Measurements from ENCODE around the gene ELP1. TPM values are rescaled to one million over a fixed set of nuclear protein-coding genes. Genes with fewer than 3 reads are reported as not detected.

ELP1 gene
- total RNA-seq (32.9 and 41.9 TPM in 2 replicates), polyA plus RNA-seq (18.7 and 21.7 TPM in 2 replicates), polyA minus RNA-seq (ENCODE audit: low replicate concordance) (14.2 and 19.6 TPM in 2 replicates)
- polyA plus RNA-seq (2012): 16.4 and 22.7 TPM in 2 replicates

- Histone ChIP-seq H3K79me2 (ENCODE audit: control insufficient read depth, insufficient read depth, low read length) (peaks cover 19% of the 10 kb centered on the region), H3K9ac (ENCODE audit: insufficient read depth, low read length) (peak within 1 kb of the TSS; percentile 86)
- TF ChIP-seq EZH2 (IDR thresholded peaks at IDR 0.05; ENCODE audit: low read length, missing control alignments) (no peak), CTCF (conservative IDR thresholded peaks at IDR 0.05 in 1 of 2, IDR thresholded peaks at IDR 0.05 in 1 of 2; ENCODE audit: low read depth in 1 of 2, low read length in 2 of 2) (peak; percentile 38 to 39)
Observed at GRCh38 chr9:108933718-108934322, at the start of gene ELP1. ELP1 (minus strand) TSS chr9:108934124; CDS start chr9:108931146, 2,978 bp downstream.

GRCh38 chr9:108980893-108981292, 47.0 kb upstream of the ELP1 start:
- TF ChIP-seq CTCF (conservative IDR thresholded peaks at IDR 0.05 in 1 of 2, IDR thresholded peaks at IDR 0.05 in 1 of 2; ENCODE audit: low read depth in 1 of 2, low read length in 2 of 2) (no peak), EZH2 (IDR thresholded peaks at IDR 0.05; ENCODE audit: low read length, missing control alignments) (no peak)
- H3K36me3 ChIP-seq (ENCODE audit: control insufficient read depth, insufficient read depth, low read length): peaks cover 12% of the 10 kb centered on the region
- no peak for DNase-seq (ENCODE audit: low read depth in 2 of 2)

More at GRCh38 chr9:108933718-108934322, at the start of gene ELP1:
- Histone ChIP-seq H4K20me1 (ENCODE audit: control insufficient read depth, extremely low read depth, insufficient read depth, low read length) (no peaks in the 10 kb centered on the region), H3K4me3 (replicated peaks in 1 of 4; ENCODE audit: control extremely low read depth in 1 of 4, insufficient read depth in 1 of 4, low read depth in 3 of 4, low read length in 4 of 4) (peak within 1 kb of the TSS; percentile 76 to 94 (median 92)), H3K4me2 (ENCODE audit: extremely low read depth, insufficient read depth, low read length) (peak within 1 kb of the TSS; percentile 90), H3K9me3 (ENCODE audit: control insufficient read depth, insufficient read depth, low read depth, low read length) (no peaks in the 10 kb centered on the region), H2AFZ (ENCODE audit: low read length) (peak within 1 kb of the TSS; percentile 92), H3K36me3 (ENCODE audit: control insufficient read depth, insufficient read depth, low read length) (no peaks in the 10 kb centered on the region), H3K4me1 (ENCODE audit: control insufficient read depth, extremely low read depth, insufficient read depth, low read length) (no peaks in the 10 kb centered on the region), H3K27ac (ENCODE audit: insufficient read depth, low read length) (peak within 1 kb of the TSS; percentile 76), H3K27me3 (ENCODE audit: control insufficient read depth, insufficient read depth, low read length) (no peaks in the 10 kb centered on the region)
- DNase-seq (ENCODE audit: low read depth in 2 of 2): peak; percentile 94 to 95

GRCh38 chr9:108978205-108978604, 44.3 kb upstream of the ELP1 start:
- Histone ChIP-seq H3K27ac (ENCODE audit: insufficient read depth, low read length) (no peak overlapping the region), H3K79me2 (ENCODE audit: control insufficient read depth, insufficient read depth, low read length) (no peaks in the 10 kb centered on the region), H3K27me3 (ENCODE audit: control insufficient read depth, insufficient read depth, low read length) (no peaks in the 10 kb centered on the region), H3K4me3 (replicated peaks in 1 of 4; ENCODE audit: control extremely low read depth in 1 of 4, insufficient read depth in 1 of 4, low read depth in 3 of 4, low read length in 4 of 4) (no peak overlapping the region), H4K20me1 (ENCODE audit: control insufficient read depth, extremely low read depth, insufficient read depth, low read length) (no peaks in the 10 kb centered on the region), H3K36me3 (ENCODE audit: control insufficient read depth, insufficient read depth, low read length) (peaks cover 12% of the 10 kb centered on the region), H3K4me2 (ENCODE audit: extremely low read depth, insufficient read depth, low read length) (no peak overlapping the region), H3K9ac (ENCODE audit: insufficient read depth, low read length) (no peak overlapping the region), H3K9me3 (ENCODE audit: control insufficient read depth, insufficient read depth, low read depth, low read length) (no peaks in the 10 kb centered on the region), H2AFZ (ENCODE audit: low read length) (no peak overlapping the region), H3K4me1 (ENCODE audit: control insufficient read depth, extremely low read depth, insufficient read depth, low read length) (no peaks in the 10 kb centered on the region)
- TF ChIP-seq EZH2 (IDR thresholded peaks at IDR 0.05; ENCODE audit: low read length, missing control alignments) (no peak), CTCF (conservative IDR thresholded peaks at IDR 0.05 in 1 of 2, IDR thresholded peaks at IDR 0.05 in 1 of 2; ENCODE audit: low read depth in 1 of 2, low read length in 2 of 2) (no peak)
- peak in 1 of 2 donors; percentile 37 for DNase-seq (ENCODE audit: low read depth in 2 of 2)

More at GRCh38 chr9:108980893-108981292, 47.0 kb upstream of the ELP1 start:
- Histone ChIP-seq H3K79me2 (ENCODE audit: control insufficient read depth, insufficient read depth, low read length) (no peaks in the 10 kb centered on the region), H3K27ac (ENCODE audit: insufficient read depth, low read length) (no peak overlapping the region), H3K9ac (ENCODE audit: insufficient read depth, low read length) (no peak overlapping the region), H3K27me3 (ENCODE audit: control insufficient read depth, insufficient read depth, low read length) (no peaks in the 10 kb centered on the region), H3K4me3 (replicated peaks in 1 of 4; ENCODE audit: control extremely low read depth in 1 of 4, insufficient read depth in 1 of 4, low read depth in 3 of 4, low read length in 4 of 4) (no peak overlapping the region), H3K9me3 (ENCODE audit: control insufficient read depth, insufficient read depth, low read depth, low read length) (no peaks in the 10 kb centered on the region), H3K4me2 (ENCODE audit: extremely low read depth, insufficient read depth, low read length) (no peak overlapping the region), H3K4me1 (ENCODE audit: control insufficient read depth, extremely low read depth, insufficient read depth, low read length) (no peaks in the 10 kb centered on the region), H4K20me1 (ENCODE audit: control insufficient read depth, extremely low read depth, insufficient read depth, low read length) (no peaks in the 10 kb centered on the region), H2AFZ (ENCODE audit: low read length) (no peak overlapping the region)

All from fibroblast of lung (primary cell).